WTC11 (cell line): ENCODE data around the gene SNX32.

Experiments used
- ELF4 ChIP-seq: sonication (generic); formaldehyde crosslinking; IDR thresholded peaks from 2 replicates; pipeline ENCODE4 v1.8.1; 2022; ENCODE audit warnings: low read depth, mild to moderate bottlenecking, moderate library complexity, missing genetic modification reagents
- IRF2 ChIP-seq: sonication (generic); formaldehyde crosslinking; IDR thresholded peaks from 2 replicates; pipeline ENCODE4 v1.8.0; 2022; ENCODE audit warnings: low read depth, missing genetic modification reagents, borderline replicate concordance

DNA sequence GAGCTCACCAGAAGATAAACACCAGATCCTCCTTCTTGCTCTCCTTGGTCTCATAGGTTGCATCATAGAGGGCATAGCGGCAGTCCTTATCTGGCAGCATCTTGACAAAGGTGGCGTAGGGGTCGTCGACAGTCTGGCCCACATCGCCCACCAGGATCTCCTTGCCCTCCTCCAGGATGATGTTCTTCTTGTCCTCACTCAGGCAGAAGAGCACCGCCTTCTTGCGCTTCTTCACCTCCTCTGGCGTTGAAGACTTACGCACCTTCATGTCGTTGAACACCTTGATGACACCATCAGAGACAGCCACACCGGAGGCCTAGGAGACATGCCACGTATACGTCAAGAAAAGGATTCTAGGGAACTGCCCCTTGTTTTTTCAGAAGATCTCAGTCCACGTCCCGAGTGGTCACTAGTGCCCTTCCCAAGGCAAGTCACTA, 22.2 kb downstream of the SNX32 start:
- TF ChIP-seq ELF4 (CRISPR knock-in tag) (no peak), IRF2 (CRISPR knock-in tag) (no peak)
